Kidney epithelial cell (primary cell): ENCODE measurements around the gene TMEM225B. TPM values are rescaled to one million over a fixed set of nuclear protein-coding genes. Genes with fewer than 3 reads are reported as not detected.

ENCODE experiments used
- DNase-seq: peaks from one replicate; pipeline ENCODE4 v3.0.0-alpha.2; 2010; ENCODE audit warnings: low read depth
- H3K27me3 ChIP-seq: 2 replicates; pipeline ENCODE4 v1.6.0; 2011; ENCODE audit warnings: low read length; ENCODE audit not compliant: control insufficient read depth, insufficient read depth
- H3K36me3 ChIP-seq: 2 replicates; pipeline ENCODE4 v1.5.1; 2011; ENCODE audit warnings: low read length; ENCODE audit not compliant: control insufficient read depth, insufficient read depth
- H3K4me3 ChIP-seq: 2 replicates; pipeline ENCODE4 v1.5.1; 2011; ENCODE audit warnings: low read depth, mild to moderate bottlenecking, control low read depth, low read length
- total RNA-seq: library from RNA; depleted of rRNA; stranded (reverse); fragments of >200 nt; gene quantifications from 2 replicates; pipeline ENCODE4 v1.2.3, GENCODE V29; 2015
- TF ChIP-seq, protein P1 (sequence below): IDR thresholded peaks from 2 replicates; pipeline ENCODE4 v1.5.1; 2011; ENCODE audit warnings: mild to moderate bottlenecking, moderate library complexity, low read length, control low read depth, inconsistent platforms; ENCODE audit not compliant: insufficient read depth, poor library complexity, severe bottlenecking

Gene TMEM225B
- total RNA-seq, 1 donor from 2014 or later, result not detected

DNA sequence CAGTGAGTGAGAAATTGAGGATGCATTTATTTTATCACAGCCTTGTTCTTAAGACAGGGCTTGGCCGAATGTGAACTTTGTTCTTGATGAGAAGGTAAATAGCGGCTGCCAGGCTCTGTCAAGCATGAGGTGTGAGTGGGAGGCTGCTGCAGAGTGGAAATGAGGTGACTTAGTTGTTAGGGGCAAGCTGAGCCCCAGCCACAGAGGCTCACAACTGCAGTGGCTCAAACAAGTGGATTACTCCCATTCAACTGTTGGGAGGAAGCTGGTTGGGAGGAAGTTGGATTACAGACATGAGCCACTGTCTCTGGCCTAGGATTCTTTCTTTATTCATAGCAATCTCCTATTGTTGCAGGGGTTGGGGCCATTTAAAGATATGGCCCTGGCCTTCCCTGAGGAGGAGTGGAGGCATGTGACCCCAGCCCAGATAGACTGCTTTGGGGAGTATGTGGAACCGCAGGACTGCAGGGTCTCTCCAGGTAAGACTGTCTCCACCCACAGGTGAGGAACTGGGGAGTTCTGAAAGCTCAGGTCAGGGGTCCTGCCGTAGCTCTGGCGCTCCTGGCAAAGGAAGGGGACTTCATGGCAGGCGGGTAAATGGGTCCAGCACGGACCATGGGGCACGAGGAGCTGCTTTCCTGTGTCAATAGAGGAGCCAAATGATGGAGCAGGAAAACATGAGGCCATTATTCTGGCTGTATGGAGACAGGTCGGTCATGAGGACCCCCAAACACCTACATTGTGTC is 25.8 kb downstream of the TMEM225B start:
- Histone ChIP-seq H3K27me3 (no peaks in the 10 kb centered on the region), H3K36me3 (peaks cover 10% of the 10 kb centered on the region), H3K4me3 (no peak overlapping the region)
- no peak for DNase-seq
- TF ChIP-seq, protein P1, sequence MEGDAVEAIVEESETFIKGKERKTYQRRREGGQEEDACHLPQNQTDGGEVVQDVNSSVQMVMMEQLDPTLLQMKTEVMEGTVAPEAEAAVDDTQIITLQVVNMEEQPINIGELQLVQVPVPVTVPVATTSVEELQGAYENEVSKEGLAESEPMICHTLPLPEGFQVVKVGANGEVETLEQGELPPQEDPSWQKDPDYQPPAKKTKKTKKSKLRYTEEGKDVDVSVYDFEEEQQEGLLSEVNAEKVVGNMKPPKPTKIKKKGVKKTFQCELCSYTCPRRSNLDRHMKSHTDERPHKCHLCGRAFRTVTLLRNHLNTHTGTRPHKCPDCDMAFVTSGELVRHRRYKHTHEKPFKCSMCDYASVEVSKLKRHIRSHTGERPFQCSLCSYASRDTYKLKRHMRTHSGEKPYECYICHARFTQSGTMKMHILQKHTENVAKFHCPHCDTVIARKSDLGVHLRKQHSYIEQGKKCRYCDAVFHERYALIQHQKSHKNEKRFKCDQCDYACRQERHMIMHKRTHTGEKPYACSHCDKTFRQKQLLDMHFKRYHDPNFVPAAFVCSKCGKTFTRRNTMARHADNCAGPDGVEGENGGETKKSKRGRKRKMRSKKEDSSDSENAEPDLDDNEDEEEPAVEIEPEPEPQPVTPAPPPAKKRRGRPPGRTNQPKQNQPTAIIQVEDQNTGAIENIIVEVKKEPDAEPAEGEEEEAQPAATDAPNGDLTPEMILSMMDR, result no peak

DNA sequence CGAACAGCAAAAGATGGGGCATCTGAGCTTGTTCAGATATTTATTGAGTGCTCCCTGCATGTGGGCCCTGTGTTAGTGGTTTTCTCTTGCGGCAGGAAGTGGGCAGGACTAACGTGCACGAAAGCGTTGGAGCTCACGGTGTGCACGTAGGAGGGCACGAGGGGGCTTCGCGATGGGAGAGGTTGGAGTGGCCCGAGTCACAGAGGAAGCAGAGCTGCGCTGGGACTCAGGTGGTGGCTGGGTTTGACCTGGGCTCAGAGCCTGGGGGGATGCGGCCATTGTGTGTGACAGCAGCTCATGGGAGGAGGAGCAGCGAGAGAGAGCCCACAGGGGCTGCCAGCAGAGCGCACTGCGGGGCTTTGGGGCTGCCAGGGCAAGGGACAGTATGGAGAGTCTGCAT is 26.4 kb downstream of the TMEM225B start:
- Histone ChIP-seq H3K36me3 (peaks cover 10% of the 10 kb centered on the region), H3K4me3 (no peak overlapping the region), H3K27me3 (no peaks in the 10 kb centered on the region)
- no peak for DNase-seq
- TF ChIP-seq, protein P1, result no peak

DNA sequence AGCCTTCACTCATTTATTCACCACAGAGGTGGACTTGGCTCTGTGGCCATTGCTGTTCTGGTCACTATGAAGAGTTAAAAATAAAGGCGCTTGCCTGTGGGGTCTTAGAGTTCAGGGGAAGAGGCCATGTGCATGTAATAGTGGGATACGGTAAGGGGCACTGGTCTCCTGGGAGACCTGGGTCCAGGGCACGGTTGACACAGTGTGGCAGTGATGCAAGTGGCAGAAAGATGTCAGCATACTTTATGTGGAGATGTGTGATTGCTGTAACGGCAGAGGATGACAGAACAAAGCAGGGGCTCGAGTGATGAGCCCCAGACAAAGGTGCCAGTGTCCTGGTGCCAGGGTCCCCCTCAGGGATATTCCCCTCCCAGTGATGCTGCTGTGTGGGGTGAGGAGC is 27.3 kb downstream of the TMEM225B start:
- Histone ChIP-seq H3K4me3 (no peak overlapping the region), H3K36me3 (peaks cover 11% of the 10 kb centered on the region), H3K27me3 (no peaks in the 10 kb centered on the region)
- no peak for DNase-seq
- TF ChIP-seq, protein P1, result no peak

DNA sequence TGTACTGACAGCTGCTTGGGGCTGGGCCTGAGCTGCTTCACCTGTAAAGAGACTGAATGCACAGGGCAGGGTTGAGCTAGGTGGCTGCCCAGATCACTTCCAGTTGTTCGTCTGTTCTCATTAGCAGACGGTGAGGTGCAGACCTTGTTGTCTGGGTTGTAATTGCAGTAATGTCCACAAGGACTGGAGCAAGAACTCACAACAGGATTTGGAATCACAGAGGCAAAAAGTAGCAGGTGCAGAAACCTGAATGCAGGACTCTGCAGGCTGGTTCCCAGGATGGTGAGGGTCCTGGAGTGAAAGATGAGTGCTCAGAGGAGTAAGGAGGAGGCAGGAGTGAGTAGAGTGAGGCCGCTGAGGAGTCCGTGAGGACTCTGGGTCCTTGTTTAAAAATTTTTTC is 27.9 kb downstream of the TMEM225B start:
- Histone ChIP-seq H3K36me3 (peaks cover 11% of the 10 kb centered on the region), H3K4me3 (no peak overlapping the region), H3K27me3 (no peaks in the 10 kb centered on the region)
- TF ChIP-seq, protein P1, result no peak
- no peak for DNase-seq

DNA sequence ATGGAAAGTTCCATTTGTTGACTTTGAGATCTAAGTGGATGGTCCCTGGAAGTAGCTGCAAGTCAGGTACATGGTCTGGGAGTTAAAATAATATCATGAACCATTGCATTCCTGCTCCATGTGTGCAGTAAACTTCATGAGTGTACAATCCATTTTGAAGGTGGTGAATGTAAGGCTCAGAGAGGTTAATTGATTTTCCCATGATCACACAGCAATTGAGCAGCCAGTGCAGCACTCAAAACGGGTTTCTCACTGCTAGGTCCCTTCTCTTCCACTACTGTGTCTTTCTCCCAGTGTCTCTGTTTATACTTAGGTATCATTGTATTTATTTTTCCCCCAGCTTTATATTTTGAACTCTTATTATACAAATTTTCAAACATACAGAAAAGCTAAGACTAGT is 28.6 kb downstream of the TMEM225B start:
- H3K4me3 ChIP-seq, result no peak overlapping the region
- peaks cover 11% of the 10 kb centered on the region for H3K36me3 ChIP-seq
- H3K27me3 ChIP-seq, result no peaks in the 10 kb centered on the region
- no peak for DNase-seq
- TF ChIP-seq, protein P1, result no peak

DNA sequence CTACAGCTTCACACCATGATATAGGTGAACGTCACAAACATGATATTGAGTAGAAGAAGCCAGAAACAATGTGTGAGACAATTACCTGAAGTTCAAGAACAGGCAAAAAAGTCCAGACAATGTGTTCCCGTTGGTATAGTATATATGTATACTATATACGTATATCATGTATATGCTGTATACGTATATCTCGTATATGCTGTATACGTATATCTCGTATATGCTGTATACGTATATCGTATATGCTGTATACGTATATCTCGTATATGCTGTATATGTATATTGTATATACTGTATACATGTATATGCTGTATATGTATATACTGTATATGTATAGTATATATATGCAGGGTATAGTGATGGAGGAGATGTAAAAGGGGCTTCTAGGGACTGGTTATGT is 29.4 kb downstream of the TMEM225B start:
- DNase-seq, result no peak
- H3K36me3 ChIP-seq, result peaks cover 10% of the 10 kb centered on the region
- no peaks in the 10 kb centered on the region for H3K27me3 ChIP-seq
- TF ChIP-seq, protein P1, result no peak
- H3K4me3 ChIP-seq, result no peak overlapping the region
